K562 (cell line): Measurements from ENCODE around the gene GBF1. TPM values are rescaled to one million over a fixed set of nuclear protein-coding genes. Genes with fewer than 3 reads are reported as not detected.

ENCODE experiments used
- CREB1 ChIP-seq, 2 experiments: sonication (generic) in 1 of 2; formaldehyde crosslinking in 1 of 2; IDR thresholded peaks; 2 replicates each; pipeline versions ENCODE4 v1.6.1 to v1.8.0; 2012 to 2022; ENCODE audit warnings: inconsistent platforms in 1 of 2, mild to moderate bottlenecking in 1 of 2, missing genetic modification reagents in 1 of 2, moderate library complexity in 1 of 2
- CREM ChIP-seq: IDR thresholded peaks from 2 replicates; pipeline ENCODE4 v1.6.1; 2014; ENCODE audit warnings: antibody characterized with exemption, low read depth
- EGR1 ChIP-seq: fragments of 450-650 bp; conservative IDR thresholded peaks from 2 replicates; pipeline ENCODE4 v1.6.1; 2017; ENCODE audit warnings: mild to moderate bottlenecking
- EP300 ChIP-seq: IDR thresholded peaks from 2 replicates; pipeline ENCODE4 v1.6.1; 2012; ENCODE audit warnings: low read length, improper control_type of control experiment
- GATA2 ChIP-seq: sonication (generic); formaldehyde crosslinking; IDR thresholded peaks from 2 replicates; pipeline ENCODE4 v1.4.0; 2020; ENCODE audit warnings: mild to moderate bottlenecking, missing genetic modification reagents
- HMG20A ChIP-seq: fragments of 450-650 bp; formaldehyde crosslinking; conservative IDR thresholded peaks from 2 replicates; pipeline ENCODE4 v1.4.0; 2020; ENCODE audit warnings: mild to moderate bottlenecking, mixed read lengths
- HMG20B ChIP-seq: fragments of 250-450 bp; sonication (Bioruptor Pico); IDR thresholded peaks from 2 replicates; pipeline ENCODE4 v1.5.0; 2021; ENCODE audit warnings: mild to moderate bottlenecking
- HMGN3 ChIP-seq: IDR thresholded peaks from 2 replicates; pipeline ENCODE4 v1.6.1; 2011; ENCODE audit warnings: borderline replicate concordance, low read depth, mild to moderate bottlenecking, mixed read lengths, low read length; ENCODE audit not compliant: insufficient read length; ENCODE audit errors: extremely low read depth
- HSF4 ChIP-seq: fragments of 250-450 bp; sonication (Bioruptor Pico); IDR thresholded peaks from 2 replicates; pipeline ENCODE4 v2.1.2; 2022; ENCODE audit warnings: mild to moderate bottlenecking, moderate library complexity, borderline replicate concordance
- KDM1A ChIP-seq, 2 experiments: fragments of 450-650 bp; IDR thresholded peaks; 2 replicates each; pipeline ENCODE4 v1.6.1; 2016; ENCODE audit warnings: mild to moderate bottlenecking in 2 of 2
- MIER1 ChIP-seq: fragments of 450-650 bp; IDR thresholded peaks from 2 replicates; pipeline ENCODE4 v1.6.1; 2016; ENCODE audit warnings: antibody characterized with exemption, mild to moderate bottlenecking, low read depth
- NCOA6 ChIP-seq: fragments of 450-650 bp; IDR thresholded peaks from 2 replicates; pipeline ENCODE4 v1.6.1; 2017; ENCODE audit warnings: mild to moderate bottlenecking
- PPARD ChIP-seq: fragments of 250-450 bp; sonication (Bioruptor Pico); IDR thresholded peaks from 2 replicates; pipeline ENCODE4 v1.8.0; 2022; ENCODE audit warnings: inconsistent platforms, mild to moderate bottlenecking, moderate library complexity
- PTBP1 ChIP-seq: fragments of 200-400 bp; formaldehyde crosslinking; IDR thresholded peaks from 2 replicates; pipeline ENCODE4 v1.6.1; 2017; ENCODE audit warnings: low read depth, low read length
- SAP30 ChIP-seq: fragments of 200-600 bp; sonication (generic); IDR thresholded peaks from 2 replicates; pipeline ENCODE4 v1.6.1; 2012; ENCODE audit warnings: borderline replicate concordance, low read depth, mild to moderate bottlenecking, moderate library complexity, low read length, control low read depth, inconsistent platforms; ENCODE audit not compliant: insufficient read depth, poor library complexity, severe bottlenecking
- SMARCA4 ChIP-seq: fragments of 450-650 bp; IDR thresholded peaks from 2 replicates; pipeline ENCODE4 v1.6.1; 2016
- SMARCB1 ChIP-seq: IDR thresholded peaks from 2 replicates; pipeline ENCODE4 v1.6.1; 2011; ENCODE audit warnings: improper control_type of control experiment, low read depth; ENCODE audit not compliant: insufficient read length
- SNRNP70 ChIP-seq: fragments of 200-400 bp; formaldehyde crosslinking; optimal IDR thresholded peaks from 2 replicates; pipeline ENCODE3; 2017; ENCODE audit warnings: low read depth, low read length
- SRSF3 ChIP-seq: fragments of 200-400 bp; formaldehyde crosslinking; IDR thresholded peaks from 2 replicates; pipeline ENCODE4 v1.6.1; 2016; ENCODE audit warnings: mild to moderate bottlenecking, low read length, moderate library complexity; ENCODE audit not compliant: insufficient read depth
- STAT5B ChIP-seq: fragments of 250-450 bp; sonication (Bioruptor Pico); IDR thresholded peaks from 2 replicates; pipeline ENCODE4 v1.8.0; 2021; ENCODE audit warnings: mild to moderate bottlenecking, inconsistent platforms
- TAL1 ChIP-seq: fragments of 450-650 bp; IDR thresholded peaks from 2 replicates; pipeline ENCODE4 v1.6.1; 2016; ENCODE audit warnings: mild to moderate bottlenecking
- TARDBP ChIP-seq: fragments of 450-650 bp; IDR thresholded peaks from 2 replicates; pipeline ENCODE4 v1.6.1; 2016
- TEAD2 ChIP-seq: fragments of 450-650 bp; IDR thresholded peaks from 2 replicates; pipeline ENCODE4 v1.6.1; 2016; ENCODE audit warnings: missing genetic modification characterization, control low read depth, missing compliant biosample characterization
- TRIM28 ChIP-seq: fragments of 450-650 bp; IDR thresholded peaks from 2 replicates; pipeline ENCODE4 v1.6.1; 2017
- YY1 ChIP-seq, 3 experiments: IDR thresholded peaks; 2 replicates each; pipeline ENCODE4 v1.6.1; 2011; ENCODE audit warnings: low read length in 2 of 3, mild to moderate bottlenecking in 2 of 3, moderate library complexity in 2 of 3, borderline replicate concordance in 1 of 3, control low read depth in 1 of 3, low read depth in 1 of 3; ENCODE audit not compliant: insufficient read depth in 3 of 3, insufficient replicate concordance in 2 of 3, control insufficient read depth in 1 of 3, insufficient read length in 1 of 3; ENCODE audit errors: extremely low read depth in 1 of 3
- ZNF224 ChIP-seq: sonication (generic); formaldehyde crosslinking; IDR thresholded peaks from 2 replicates; pipeline ENCODE4 v1.8.0; 2022; ENCODE audit warnings: mild to moderate bottlenecking, missing genetic modification reagents
- ZNF592 ChIP-seq: fragments of 450-650 bp; IDR thresholded peaks from 2 replicates; pipeline ENCODE4 v1.6.1; 2017; ENCODE audit warnings: antibody characterized with exemption, mild to moderate bottlenecking
- polyA plus RNA-seq, 8 experiments: library from polyadenylated mRNA; depleted of rRNA in 4 of 8; stranded (reverse) in 5 of 8; unstranded in 3 of 8; fragments of >200 nt; fragmentation: Nextera tagmentation in 2 of 8; fragmentation: Illumina TruSeq in 1 of 8; extraction: Ambion mirVana in 2 of 8; extraction: Trizol in 1 of 8; gene quantifications; 2 replicates each; pipeline versions ENCODE4 v1.2.1 to v1.2.3, GENCODE V29; 2011 to 2014; ENCODE audit warnings: inconsistent platforms in 1 of 8, missing spikeins in 1 of 8
- total RNA-seq, 7 experiments: library from RNA; depleted of rRNA in 6 of 7; stranded (reverse); fragments of >200 nt in 6 of 7; fragmentation: Illumina TruSeq in 2 of 7; extraction: Trizol in 2 of 7; gene quantifications; 2 replicates each; pipeline versions ENCODE4 v1.2.1 to v1.2.3, GENCODE V29; 2011 to 2021; ENCODE audit warnings: low replicate concordance in 1 of 7

The GBF1 gene
- total and polyA plus RNA-seq, 9 of the 15 experiments (the other 6 are each of a cell fraction or from before 2014, with no cell fraction given): 0.69 to 28.0 (median 10.3) TPM

GRCh38 chr10:102395400-102396316 lies 150.3 kb downstream of the GBF1 start, which contains the start of gene NFKB2 (continued):
- TF ChIP-seq HSF4 (CRISPR knock-in tag) (no peak), HMGN3 (peak; percentile 17), TEAD2 (tag) (no peak), EP300 (no peak), CREM (peak; percentile 87), PPARD (CRISPR knock-in tag) (no peak), HMG20B (no peak), HMG20A (no peak), ZNF592 (no peak), SAP30 (no peak), CREB1 (IDR thresholded peaks at IDR 0.05) (peak; percentile 83), CREB1 (CRISPR knock-in tag; IDR thresholded peaks at IDR 0.05) (peak; percentile 82), SMARCB1 (no peak), NCOA6 (peak; percentile 77), TAL1 (no peak), EGR1 (0 out of 2 replicates have a peak, but pooled peaks have one; percentile 16), ZNF224 (CRISPR knock-in tag) (no peak), TARDBP (no peak), KDM1A (IDR thresholded peaks at IDR 0.05) (no peak), SNRNP70 (no peak), PTBP1 (no peak), SRSF3 (no peak), MIER1 (no peak), YY1 (IDR thresholded peaks at IDR 0.05; ENCODE audit: borderline replicate concordance in 1 of 3, control insufficient read depth in 1 of 3, extremely low read depth in 1 of 3, insufficient read depth in 3 of 3, insufficient read length in 1 of 3, insufficient replicate concordance in 2 of 3, low read depth in 1 of 3, low read length in 2 of 3) (no peak), SMARCA4 (no peak), TRIM28 (no peak), STAT5B (CRISPR knock-in tag) (no peak), GATA2 (CRISPR knock-in tag) (no peak)
